ENCODE data around the gene TIMM9.

TIMM9 gene

DNA sequence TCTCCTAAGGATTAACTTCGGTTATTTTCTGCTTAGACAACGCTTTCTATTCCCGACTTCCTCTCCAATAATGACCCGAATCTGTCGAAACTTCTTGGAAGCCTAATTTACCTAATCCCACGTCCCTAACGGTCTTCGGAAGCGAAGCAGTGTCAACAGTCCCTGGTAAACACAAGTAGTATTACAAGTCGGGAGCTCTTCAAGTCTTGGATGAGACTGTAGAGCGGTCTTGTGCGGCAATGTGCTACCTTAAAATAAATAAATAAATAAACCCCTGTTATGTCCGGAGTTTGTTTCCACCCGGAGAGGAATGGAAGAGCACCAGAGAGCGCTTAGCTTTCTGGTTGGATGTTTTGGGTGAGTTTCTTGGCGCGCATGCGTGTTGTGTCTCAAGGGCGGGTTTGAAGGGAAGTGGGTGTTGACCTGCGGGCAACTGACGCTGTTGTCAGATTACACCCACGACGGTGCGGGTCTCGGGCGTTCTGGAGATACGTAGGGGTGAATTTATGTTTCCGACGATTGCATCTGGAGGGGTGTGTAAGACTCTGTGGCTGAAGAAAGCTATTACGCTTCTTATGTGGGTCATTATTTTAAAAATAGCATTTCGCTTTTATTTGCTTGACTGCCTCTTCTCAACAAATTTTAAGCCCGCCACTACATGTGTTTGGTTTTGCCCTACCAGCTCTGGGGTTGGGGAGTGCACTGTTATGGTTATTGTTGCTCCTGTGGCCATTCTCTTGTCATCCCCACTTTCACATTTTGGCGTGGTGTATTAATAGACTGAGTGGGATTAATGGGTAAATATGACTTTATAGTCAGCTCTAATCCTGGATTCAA lies at the start of gene TIMM9, which contains the start of gene KIAA0586:
TIMM9 (minus strand) TSS at position 251 of the 837 bp plus-strand sequence. CDS start 15,586 bp downstream, outside the sequence.
KIAA0586 (plus strand) TSS at position 439 of the 837 bp plus-strand sequence. CDS start 546 bp downstream, outside the sequence.
- no peak for TF ChIP-seq GATA3 (IDR thresholded peaks at IDR 0.05; ENCODE audit: low read depth, low read length)
- no peak for TF ChIP-seq GATA2 (IDR thresholded peaks at IDR 0.05; ENCODE audit: low read depth, low read length)

DNA sequence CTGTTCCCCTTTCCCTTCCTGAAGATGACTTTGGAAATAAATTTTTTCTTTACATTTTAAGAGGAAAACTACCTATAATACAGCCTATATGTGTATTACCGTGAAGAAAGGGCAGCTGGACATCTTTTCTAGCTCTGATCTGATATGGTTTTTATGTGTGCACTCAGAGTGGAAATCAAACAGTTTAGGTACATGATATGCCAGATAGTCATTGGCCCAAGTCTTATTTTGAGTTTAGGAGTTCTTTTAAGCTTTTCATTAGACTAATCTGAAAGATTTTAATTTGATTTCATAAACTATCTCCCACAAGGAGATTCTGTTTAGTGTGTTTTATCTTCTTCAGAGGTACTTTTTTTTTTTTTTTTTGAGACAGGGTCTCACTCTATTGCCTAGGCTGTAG lies 49.0 kb upstream of the TIMM9 start:
- TF ChIP-seq GATA2 (IDR thresholded peaks at IDR 0.05; ENCODE audit: low read depth, low read length), result no peak
- no peak for TF ChIP-seq GATA3 (IDR thresholded peaks at IDR 0.05; ENCODE audit: low read depth, low read length)

DNA sequence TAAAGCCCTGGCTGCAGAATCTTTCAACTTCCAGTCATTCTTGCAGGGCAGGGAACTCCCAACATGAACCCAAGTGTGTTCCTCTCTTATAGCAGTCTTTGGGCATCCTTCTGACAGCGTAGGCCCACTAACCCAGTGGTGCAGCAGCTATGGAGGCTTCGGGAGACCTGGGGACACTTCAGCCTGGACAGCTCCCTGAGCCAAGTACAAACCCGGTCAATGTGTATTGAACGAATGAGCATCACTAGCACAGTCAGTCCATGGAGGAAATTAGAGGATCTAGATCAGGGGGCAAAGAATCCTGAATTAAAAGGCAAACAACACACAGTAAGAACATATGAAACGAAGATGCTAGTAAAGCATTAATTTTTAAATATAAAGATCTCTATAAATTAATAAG lies 42.0 kb upstream of the TIMM9 start:
- TF ChIP-seq GATA3 (IDR thresholded peaks at IDR 0.05; ENCODE audit: low read depth, low read length) (no peak), GATA2 (IDR thresholded peaks at IDR 0.05; ENCODE audit: low read depth, low read length) (no peak)

DNA sequence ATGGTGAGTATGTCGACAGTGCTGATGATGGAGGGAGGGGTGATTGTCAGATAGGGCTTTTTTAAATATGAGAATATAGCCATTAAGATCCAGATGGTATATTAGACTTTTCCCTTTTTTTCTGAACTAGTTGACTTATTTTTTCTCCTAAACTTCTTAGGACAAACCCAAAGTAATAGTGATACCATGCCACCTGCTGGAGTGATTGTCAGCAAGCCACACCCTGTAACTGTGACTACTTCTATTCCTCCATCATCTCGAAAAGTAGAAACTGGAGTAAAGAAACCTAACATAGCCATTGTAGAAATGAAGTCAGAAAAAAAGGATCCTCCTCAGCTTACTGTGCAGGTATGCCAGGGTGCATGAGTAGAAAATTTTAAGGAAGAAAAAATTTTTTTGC lies 40.2 kb upstream of the TIMM9 start:
- TF ChIP-seq GATA3 (IDR thresholded peaks at IDR 0.05; ENCODE audit: low read depth, low read length), result no peak
- TF ChIP-seq GATA2 (IDR thresholded peaks at IDR 0.05; ENCODE audit: low read depth, low read length), result no peak

GRCh38 chr14:58466459-58466858 lies 39.1 kb upstream of the TIMM9 start:
- TF ChIP-seq GATA3 (IDR thresholded peaks at IDR 0.05; ENCODE audit: low read depth, low read length) (no peak), GATA2 (IDR thresholded peaks at IDR 0.05; ENCODE audit: low read depth, low read length) (no peak)

GRCh38 chr14:58465421-58465820 lies 38.1 kb upstream of the TIMM9 start:
- no peak for TF ChIP-seq GATA3 (IDR thresholded peaks at IDR 0.05; ENCODE audit: low read depth, low read length)
- TF ChIP-seq GATA2 (IDR thresholded peaks at IDR 0.05; ENCODE audit: low read depth, low read length), result no peak

DNA sequence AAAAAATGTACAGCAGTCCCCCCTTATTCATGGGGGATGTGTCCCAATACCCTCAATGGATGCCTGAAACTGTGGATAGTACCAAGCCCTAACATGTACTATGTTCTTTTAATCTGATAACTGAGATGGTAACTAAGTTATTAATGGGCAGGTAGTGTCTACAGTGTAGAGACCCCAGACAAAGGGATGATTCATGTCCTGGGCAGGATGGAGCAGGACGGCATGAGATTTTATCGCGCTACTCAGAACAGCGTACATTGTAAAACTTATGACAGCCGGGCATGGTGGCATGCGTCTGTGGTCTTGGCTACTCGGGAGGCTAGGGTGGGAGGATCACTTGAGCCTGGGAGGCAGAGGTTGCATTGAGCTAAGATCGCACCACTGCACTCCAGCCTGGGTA lies 37.3 kb upstream of the TIMM9 start:
- no peak for TF ChIP-seq GATA2 (IDR thresholded peaks at IDR 0.05; ENCODE audit: low read depth, low read length)
- no peak for TF ChIP-seq GATA3 (IDR thresholded peaks at IDR 0.05; ENCODE audit: low read depth, low read length)

- TF ChIP-seq GATA3 (IDR thresholded peaks at IDR 0.05; ENCODE audit: low read depth, low read length), result no peak
- TF ChIP-seq GATA2 (IDR thresholded peaks at IDR 0.05; ENCODE audit: low read depth, low read length), result no peak
These were observed 35.8 kb upstream of the TIMM9 start for GRCh38 chr14:58463147-58463546.

DNA sequence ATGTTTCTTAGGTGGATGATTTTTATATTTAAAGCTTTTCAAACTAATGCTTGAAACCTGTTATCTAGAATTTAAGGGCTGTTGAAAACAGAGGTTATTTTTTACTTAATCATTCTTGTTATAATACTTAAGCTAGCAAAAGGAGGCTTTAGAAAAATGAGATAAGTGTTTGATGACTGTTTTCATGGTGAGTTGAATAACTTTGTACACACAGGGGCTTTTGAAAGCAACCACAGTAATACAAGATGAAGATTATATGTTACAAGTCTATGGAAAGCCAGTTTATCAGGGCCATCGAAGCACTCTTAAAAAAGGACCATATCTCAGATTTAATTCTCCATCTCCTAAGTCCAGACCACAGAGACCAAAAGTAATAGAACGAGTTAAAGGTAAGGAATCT lies 33.4 kb upstream of the TIMM9 start:
- TF ChIP-seq GATA2 (IDR thresholded peaks at IDR 0.05; ENCODE audit: low read depth, low read length) (no peak), GATA3 (IDR thresholded peaks at IDR 0.05; ENCODE audit: low read depth, low read length) (no peak)

DNA sequence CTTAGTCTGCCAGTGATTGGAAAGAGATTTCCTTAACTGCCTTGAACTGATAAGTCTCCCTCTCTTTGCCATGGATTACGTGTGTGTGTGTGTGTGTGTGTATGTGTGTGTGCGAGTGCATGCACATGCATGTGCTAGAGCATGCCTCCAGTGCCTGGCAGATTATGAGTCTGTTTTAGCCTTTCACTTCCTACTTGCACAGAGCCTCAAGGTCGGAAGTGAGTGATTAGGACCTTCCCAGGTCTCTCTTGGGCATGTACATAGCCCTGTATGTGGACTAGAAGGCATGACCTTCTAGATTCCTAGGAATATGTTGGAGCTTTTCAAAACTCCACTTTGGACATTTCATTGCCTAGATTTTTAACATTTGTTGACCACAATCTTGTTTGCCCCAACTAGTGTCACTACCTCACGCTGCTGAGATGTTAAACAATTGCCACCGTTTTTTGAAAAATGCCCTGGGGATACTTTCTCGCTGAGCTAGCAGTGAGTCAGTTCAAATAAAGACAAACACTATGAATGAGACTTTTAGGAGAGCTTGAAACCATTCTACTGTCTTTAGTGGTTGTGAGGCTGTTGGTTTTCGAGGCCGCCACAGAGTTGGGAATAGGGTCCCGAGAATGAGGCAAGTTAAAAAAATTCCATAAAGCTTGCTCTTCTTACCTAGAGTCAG lies 28.4 kb upstream of the TIMM9 start:
- TF ChIP-seq GATA3 (IDR thresholded peaks at IDR 0.05; ENCODE audit: low read depth, low read length), result no peak
- no peak for TF ChIP-seq GATA2 (IDR thresholded peaks at IDR 0.05; ENCODE audit: low read depth, low read length)

DNA sequence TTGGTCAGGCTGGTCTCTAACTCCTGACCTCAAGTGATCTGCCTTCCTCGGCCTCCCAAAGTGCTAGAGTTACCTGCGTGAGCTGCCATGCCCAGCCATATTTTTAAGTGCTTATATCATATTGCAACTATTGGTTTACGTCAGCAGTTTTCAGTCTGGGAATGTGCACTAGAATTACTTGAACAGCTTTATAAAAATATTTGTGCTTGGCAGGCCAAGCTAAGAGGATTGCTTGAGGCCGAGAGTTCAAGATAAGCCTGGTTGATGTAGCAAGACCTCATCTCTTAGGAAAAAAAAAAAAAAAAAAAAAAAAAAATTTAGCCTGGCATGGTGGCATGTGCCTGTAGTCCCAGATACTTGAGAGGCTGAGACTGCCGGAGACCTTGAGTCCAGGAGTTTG lies 17.3 kb upstream of the TIMM9 start:
- TF ChIP-seq GATA2 (IDR thresholded peaks at IDR 0.05; ENCODE audit: low read depth, low read length) (no peak), GATA3 (IDR thresholded peaks at IDR 0.05; ENCODE audit: low read depth, low read length) (no peak)

- TF ChIP-seq GATA3 (IDR thresholded peaks at IDR 0.05; ENCODE audit: low read depth, low read length) (no peak), GATA2 (IDR thresholded peaks at IDR 0.05; ENCODE audit: low read depth, low read length) (no peak)
These were observed 12.1 kb upstream of the TIMM9 start for GRCh38 chr14:58439476-58439875.

DNA sequence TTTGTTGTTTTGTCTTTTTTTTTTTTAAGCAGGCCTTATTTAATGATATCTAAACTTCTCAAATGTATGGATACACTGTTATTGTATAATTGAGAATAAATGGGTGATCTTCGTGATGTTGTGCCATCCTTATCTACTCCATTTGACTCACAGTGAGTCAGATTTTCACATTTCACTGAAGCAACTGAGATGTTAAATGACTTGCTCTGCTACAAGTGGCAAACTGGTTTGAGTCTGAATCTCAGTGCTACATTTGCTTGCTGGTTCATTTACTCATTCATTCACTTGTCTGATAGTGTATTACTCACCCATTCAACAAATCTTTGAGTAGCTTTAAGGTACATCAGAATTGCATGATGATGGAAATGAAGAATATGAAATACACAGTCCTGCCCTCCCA lies 2.8 kb upstream of the TIMM9 start:
- TF ChIP-seq GATA3 (IDR thresholded peaks at IDR 0.05; ENCODE audit: low read depth, low read length) (no peak), GATA2 (IDR thresholded peaks at IDR 0.05; ENCODE audit: low read depth, low read length) (no peak)

DNA sequence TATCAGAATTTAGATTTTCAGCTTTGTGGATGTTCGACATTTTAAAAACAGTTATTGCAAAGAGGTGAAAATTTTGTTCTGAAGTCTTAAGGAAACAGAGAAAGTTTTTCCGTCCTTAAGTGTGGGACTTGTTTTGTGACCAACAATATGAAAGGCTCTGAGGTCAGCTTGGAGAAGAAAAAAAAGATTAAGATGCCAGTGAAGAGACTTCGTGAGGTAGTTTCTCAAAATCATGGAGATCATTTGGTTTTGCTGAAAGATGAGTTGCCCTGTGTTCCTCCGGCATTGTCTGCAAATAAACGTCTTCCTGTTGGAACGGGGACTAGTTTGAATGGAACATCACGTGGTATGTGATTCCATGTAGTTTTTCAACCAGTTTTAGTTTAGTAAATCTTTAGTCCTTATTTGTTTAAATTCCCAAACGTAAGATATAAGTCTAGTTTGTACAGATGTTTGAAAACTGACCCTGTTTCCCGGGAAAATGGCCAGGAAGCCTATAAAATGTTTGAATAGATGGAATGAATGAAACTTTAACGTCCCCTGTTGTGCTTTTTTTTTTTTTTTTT lies 870 bp upstream of the TIMM9 start:
- TF ChIP-seq GATA3 (IDR thresholded peaks at IDR 0.05; ENCODE audit: low read depth, low read length) (no peak), GATA2 (IDR thresholded peaks at IDR 0.05; ENCODE audit: low read depth, low read length) (no peak)
